ENCODE results near the gene DSEL. TPM values are rescaled to one million over a fixed set of nuclear protein-coding genes. Genes with fewer than 3 reads are reported as not detected.

The DSEL gene
- total and polyA plus RNA-seq, 2 of the 8 experiments (the other 6 are each of a cell fraction or from before 2014, with no cell fraction given) = 3.0 to 22.8 TPM

DNA sequence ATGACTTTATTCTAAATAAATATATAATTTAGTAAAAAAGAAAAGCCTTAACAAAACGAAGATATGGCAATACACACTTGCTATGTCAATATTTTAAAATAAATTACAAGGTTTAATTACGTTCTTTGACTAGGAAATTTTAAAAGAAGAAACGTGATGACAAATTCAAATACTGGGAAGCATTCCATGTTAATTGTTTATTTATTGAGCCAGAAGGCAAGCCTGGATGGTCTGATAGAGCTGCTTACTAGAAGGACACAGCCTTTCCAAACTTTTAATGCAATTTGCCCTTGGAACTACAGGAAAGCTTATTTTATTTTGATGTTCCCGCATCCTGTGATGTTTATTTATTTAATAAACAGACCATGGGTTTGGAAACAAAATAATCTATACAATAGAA lies 33.4 kb upstream of the DSEL start (continued):
- TF ChIP-seq, protein P1, sequence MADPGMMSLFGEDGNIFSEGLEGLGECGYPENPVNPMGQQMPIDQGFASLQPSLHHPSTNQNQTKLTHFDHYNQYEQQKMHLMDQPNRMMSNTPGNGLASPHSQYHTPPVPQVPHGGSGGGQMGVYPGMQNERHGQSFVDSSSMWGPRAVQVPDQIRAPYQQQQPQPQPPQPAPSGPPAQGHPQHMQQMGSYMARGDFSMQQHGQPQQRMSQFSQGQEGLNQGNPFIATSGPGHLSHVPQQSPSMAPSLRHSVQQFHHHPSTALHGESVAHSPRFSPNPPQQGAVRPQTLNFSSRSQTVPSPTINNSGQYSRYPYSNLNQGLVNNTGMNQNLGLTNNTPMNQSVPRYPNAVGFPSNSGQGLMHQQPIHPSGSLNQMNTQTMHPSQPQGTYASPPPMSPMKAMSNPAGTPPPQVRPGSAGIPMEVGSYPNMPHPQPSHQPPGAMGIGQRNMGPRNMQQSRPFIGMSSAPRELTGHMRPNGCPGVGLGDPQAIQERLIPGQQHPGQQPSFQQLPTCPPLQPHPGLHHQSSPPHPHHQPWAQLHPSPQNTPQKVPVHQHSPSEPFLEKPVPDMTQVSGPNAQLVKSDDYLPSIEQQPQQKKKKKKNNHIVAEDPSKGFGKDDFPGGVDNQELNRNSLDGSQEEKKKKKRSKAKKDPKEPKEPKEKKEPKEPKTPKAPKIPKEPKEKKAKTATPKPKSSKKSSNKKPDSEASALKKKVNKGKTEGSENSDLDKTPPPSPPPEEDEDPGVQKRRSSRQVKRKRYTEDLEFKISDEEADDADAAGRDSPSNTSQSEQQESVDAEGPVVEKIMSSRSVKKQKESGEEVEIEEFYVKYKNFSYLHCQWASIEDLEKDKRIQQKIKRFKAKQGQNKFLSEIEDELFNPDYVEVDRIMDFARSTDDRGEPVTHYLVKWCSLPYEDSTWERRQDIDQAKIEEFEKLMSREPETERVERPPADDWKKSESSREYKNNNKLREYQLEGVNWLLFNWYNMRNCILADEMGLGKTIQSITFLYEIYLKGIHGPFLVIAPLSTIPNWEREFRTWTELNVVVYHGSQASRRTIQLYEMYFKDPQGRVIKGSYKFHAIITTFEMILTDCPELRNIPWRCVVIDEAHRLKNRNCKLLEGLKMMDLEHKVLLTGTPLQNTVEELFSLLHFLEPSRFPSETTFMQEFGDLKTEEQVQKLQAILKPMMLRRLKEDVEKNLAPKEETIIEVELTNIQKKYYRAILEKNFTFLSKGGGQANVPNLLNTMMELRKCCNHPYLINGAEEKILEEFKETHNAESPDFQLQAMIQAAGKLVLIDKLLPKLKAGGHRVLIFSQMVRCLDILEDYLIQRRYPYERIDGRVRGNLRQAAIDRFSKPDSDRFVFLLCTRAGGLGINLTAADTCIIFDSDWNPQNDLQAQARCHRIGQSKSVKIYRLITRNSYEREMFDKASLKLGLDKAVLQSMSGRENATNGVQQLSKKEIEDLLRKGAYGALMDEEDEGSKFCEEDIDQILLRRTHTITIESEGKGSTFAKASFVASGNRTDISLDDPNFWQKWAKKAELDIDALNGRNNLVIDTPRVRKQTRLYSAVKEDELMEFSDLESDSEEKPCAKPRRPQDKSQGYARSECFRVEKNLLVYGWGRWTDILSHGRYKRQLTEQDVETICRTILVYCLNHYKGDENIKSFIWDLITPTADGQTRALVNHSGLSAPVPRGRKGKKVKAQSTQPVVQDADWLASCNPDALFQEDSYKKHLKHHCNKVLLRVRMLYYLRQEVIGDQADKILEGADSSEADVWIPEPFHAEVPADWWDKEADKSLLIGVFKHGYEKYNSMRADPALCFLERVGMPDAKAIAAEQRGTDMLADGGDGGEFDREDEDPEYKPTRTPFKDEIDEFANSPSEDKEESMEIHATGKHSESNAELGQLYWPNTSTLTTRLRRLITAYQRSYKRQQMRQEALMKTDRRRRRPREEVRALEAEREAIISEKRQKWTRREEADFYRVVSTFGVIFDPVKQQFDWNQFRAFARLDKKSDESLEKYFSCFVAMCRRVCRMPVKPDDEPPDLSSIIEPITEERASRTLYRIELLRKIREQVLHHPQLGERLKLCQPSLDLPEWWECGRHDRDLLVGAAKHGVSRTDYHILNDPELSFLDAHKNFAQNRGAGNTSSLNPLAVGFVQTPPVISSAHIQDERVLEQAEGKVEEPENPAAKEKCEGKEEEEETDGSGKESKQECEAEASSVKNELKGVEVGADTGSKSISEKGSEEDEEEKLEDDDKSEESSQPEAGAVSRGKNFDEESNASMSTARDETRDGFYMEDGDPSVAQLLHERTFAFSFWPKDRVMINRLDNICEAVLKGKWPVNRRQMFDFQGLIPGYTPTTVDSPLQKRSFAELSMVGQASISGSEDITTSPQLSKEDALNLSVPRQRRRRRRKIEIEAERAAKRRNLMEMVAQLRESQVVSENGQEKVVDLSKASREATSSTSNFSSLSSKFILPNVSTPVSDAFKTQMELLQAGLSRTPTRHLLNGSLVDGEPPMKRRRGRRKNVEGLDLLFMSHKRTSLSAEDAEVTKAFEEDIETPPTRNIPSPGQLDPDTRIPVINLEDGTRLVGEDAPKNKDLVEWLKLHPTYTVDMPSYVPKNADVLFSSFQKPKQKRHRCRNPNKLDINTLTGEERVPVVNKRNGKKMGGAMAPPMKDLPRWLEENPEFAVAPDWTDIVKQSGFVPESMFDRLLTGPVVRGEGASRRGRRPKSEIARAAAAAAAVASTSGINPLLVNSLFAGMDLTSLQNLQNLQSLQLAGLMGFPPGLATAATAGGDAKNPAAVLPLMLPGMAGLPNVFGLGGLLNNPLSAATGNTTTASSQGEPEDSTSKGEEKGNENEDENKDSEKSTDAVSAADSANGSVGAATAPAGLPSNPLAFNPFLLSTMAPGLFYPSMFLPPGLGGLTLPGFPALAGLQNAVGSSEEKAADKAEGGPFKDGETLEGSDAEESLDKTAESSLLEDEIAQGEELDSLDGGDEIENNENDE (IDR thresholded peaks at IDR 0.05; ENCODE audit: insufficient replicate concordance, low read length) = no peak
- TF ChIP-seq CBX5 (IDR thresholded peaks at IDR 0.05; ENCODE audit: low read depth, low read length) = no peak
- TF ChIP-seq USF2 (IDR thresholded peaks at IDR 0.05; ENCODE audit: low read length) = no peak
- TF ChIP-seq RXRA (IDR thresholded peaks at IDR 0.05; ENCODE audit: insufficient read depth, low read depth, low read length) = no peak
- TF ChIP-seq SIX5 (IDR thresholded peaks at IDR 0.05; ENCODE audit: low read depth, low read length) = no peak
- TF ChIP-seq TAF7 (optimal IDR thresholded peaks at IDR 0.05; ENCODE audit: borderline replicate concordance, low read depth, low read length) = no peak
- no peak for TF ChIP-seq RFX5 (IDR thresholded peaks at IDR 0.05; ENCODE audit: borderline replicate concordance, low read depth, low read length)
- no peak for TF ChIP-seq POLR2A (IDR thresholded peaks at IDR 0.05; ENCODE audit: control extremely low read depth in 1 of 2, low read depth in 2 of 2, low read length in 2 of 2)
- no peak for TF ChIP-seq BACH1 (IDR thresholded peaks at IDR 0.05; ENCODE audit: low read length)

All from H1 (cell line).